GM10266 (cell line): ENCODE data around the gene FANCC.

Experiments
- DNase-seq: peaks from one replicate; pipeline ENCODE4 v3.0.0; 2012; ENCODE audit errors: extremely low spot score
- CTCF ChIP-seq: IDR thresholded peaks from 2 replicates; pipeline ENCODE4 v1.5.1; 2012; ENCODE audit warnings: mild to moderate bottlenecking, low read depth; ENCODE audit not compliant: control insufficient read depth, insufficient read depth; ENCODE audit errors: missing control alignments

FANCC gene

GRCh38 chr9:95147452-95148207 is 169.9 kb downstream of the FANCC start:
- no peak for TF ChIP-seq CTCF
- DNase-seq, result no peak

DNA sequence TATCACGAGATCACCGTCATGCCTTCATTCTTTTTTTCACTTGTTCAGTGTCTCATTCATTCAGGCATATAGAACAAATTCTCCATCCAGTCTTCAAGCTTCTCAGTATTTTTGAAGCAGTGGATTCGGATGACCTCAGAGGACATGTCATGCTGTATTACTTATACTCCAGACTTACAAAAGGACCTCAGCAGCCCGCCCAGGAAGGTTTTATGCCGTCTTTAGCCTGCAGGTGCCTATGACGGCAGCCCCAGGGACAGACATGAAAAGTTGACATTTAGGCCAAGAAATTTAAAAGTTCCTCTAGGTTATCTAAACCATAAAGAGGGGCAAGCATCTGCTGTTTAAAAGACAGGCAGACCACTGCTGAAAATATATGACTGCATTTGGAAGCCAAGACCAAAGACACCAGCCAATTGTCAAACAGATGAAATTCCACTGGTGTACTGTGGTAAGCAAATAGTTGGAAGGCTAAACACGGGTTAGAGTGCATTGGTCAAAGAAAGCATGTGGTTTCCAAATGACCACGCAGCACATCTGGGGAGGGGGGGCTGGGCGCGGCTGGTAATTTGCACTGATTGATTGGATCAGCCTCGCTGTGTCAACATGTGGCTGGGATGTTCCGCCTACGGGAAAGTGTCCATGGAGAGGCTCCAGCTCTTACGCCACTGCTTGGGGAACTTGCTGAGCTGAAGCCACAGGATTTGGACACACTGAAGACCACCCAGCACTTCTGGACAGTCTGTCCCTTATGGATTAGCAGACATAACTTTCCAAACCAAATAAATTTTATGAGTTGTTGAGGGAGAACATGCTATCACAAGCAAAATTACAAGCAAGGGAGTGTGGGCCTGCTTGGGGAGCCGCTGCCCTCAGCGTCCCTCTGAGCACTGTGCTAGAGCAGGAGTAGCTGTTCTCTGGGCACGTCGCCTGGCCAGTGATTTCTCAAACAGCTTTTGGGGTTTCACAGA is 173.6 kb downstream of the FANCC start:
- no peak for DNase-seq
- no peak for TF ChIP-seq CTCF

GRCh38 chr9:95142728-95143127 is 174.8 kb downstream of the FANCC start:
- DNase-seq, result no peak
- no peak for TF ChIP-seq CTCF

GRCh38 chr9:95142315-95142714 is 175.2 kb downstream of the FANCC start:
- no peak for DNase-seq
- TF ChIP-seq CTCF, result no peak

DNA sequence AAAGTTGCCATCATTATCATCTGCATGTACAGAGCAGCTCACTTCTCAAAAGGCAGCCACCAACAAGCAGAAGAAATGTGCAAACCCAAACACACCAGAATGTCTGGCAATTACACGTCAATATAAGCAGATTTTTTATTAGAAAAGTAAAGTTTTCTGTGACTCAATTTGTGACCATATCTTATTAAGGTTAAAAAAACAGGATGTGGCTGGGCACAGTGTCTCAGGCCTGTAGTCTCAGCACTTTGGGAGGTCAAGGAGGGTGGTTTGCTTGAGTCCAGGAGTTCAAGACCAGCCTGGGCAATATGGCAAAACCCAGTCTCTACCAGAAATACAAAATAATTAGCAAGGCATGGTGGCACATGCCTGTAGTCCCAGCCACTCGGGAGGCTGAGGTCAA is 176.7 kb downstream of the FANCC start:
- no peak for TF ChIP-seq CTCF
- no peak for DNase-seq

GRCh38 chr9:95139126-95139525 is 178.4 kb downstream of the FANCC start:
- no peak for DNase-seq
- TF ChIP-seq CTCF, result no peak
